ENCODE results near the gene ZNF574.
A peak's percentile ranks its signal among the peaks of the same experiment; 100 is the strongest.

ZNF574 gene

GRCh38 chr19:42120276-42120980 lies 44.5 kb downstream of the ZNF574 start:
- H3K9me3 ChIP-seq (ENCODE audit: insufficient read depth, low read depth, low read length), result no peaks in the 10 kb centered on the region
- H3K27me3 ChIP-seq (ENCODE audit: insufficient read depth, low read length, poor library complexity, severe bottlenecking), result no peaks in the 10 kb centered on the region
- H3K36me3 ChIP-seq (ENCODE audit: insufficient read depth, low read length), result no peaks in the 10 kb centered on the region
- no peak overlapping the region for H3K4me3 ChIP-seq (ENCODE audit: low read length, poor library complexity, severe bottlenecking)
- no peaks in the 10 kb centered on the region for H3K79me2 ChIP-seq (ENCODE audit: insufficient read depth, low read length)
- H2AFZ ChIP-seq (ENCODE audit: low read length), result no peak overlapping the region
- no peaks in the 10 kb centered on the region for H3K9me2 ChIP-seq (replicated peaks; ENCODE audit: low read depth, low read length)
- no peak overlapping the region for H3K4me2 ChIP-seq (ENCODE audit: low read depth, low read length, poor library complexity, severe bottlenecking)
- H3K9ac ChIP-seq (ENCODE audit: low read depth, low read length, poor library complexity, severe bottlenecking), result no peak overlapping the region
- H4K20me1 ChIP-seq (ENCODE audit: insufficient read depth, low read length, poor library complexity, severe bottlenecking), result no peaks in the 10 kb centered on the region
- no peak for TF ChIP-seq CTCF (conservative IDR thresholded peaks at IDR 0.05; ENCODE audit: low read length)
- H3F3A ChIP-seq (ENCODE audit: low read depth), result no peaks in the 10 kb centered on the region
- H3K4me1 ChIP-seq (ENCODE audit: insufficient read depth, low read length, poor library complexity, severe bottlenecking), result peaks cover 14% of the 10 kb centered on the region

DNA sequence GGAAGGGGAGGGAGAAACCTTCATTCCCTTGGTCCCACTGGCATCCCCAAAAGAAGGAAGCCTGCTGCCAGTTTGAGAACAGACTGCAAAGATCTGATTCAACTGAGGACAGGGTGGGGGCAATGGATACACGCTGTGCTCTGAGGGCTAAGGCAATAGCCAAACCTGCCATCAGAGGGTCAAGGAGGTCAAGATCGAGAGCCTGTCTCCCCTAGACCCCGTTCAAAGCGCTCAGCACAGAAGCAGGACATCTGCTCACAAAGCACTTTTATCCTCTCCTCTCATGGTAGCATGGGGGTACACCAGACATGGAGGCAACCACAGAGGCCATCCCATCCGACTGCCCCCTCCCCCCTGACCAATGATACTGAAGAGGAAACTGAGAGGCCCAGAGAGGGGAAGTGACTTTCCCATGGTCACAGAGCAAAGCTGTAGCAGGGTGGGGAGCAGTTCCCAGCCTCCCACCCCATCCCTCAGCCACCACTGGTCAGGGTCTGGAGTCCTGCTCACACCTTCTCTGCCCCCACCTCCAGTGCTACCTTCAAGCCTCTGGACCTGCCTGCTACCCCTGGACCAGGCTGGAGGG lies 45.2 kb downstream of the ZNF574 start:
- H3K4me3 ChIP-seq (ENCODE audit: low read length, poor library complexity, severe bottlenecking), result peak overlapping the region; percentile 28
- H3K79me2 ChIP-seq (ENCODE audit: insufficient read depth, low read length), result no peaks in the 10 kb centered on the region
- H3K27me3 ChIP-seq (ENCODE audit: insufficient read depth, low read length, poor library complexity, severe bottlenecking), result no peaks in the 10 kb centered on the region
- peak overlapping the region; percentile 53 for H3K4me2 ChIP-seq (ENCODE audit: low read depth, low read length, poor library complexity, severe bottlenecking)
- no peak for TF ChIP-seq CTCF (conservative IDR thresholded peaks at IDR 0.05; ENCODE audit: low read length)
- TF ChIP-seq EZH2phosphoT487 (IDR thresholded peaks at IDR 0.05; ENCODE audit: borderline replicate concordance), result no peak
- H3K9me2 ChIP-seq (replicated peaks; ENCODE audit: low read depth, low read length), result no peaks in the 10 kb centered on the region
- H2AFZ ChIP-seq (ENCODE audit: low read length), result no peak overlapping the region
- H3K9ac ChIP-seq (ENCODE audit: low read depth, low read length, poor library complexity, severe bottlenecking), result peak overlapping the region; percentile 46
- no peaks in the 10 kb centered on the region for H3K36me3 ChIP-seq (ENCODE audit: insufficient read depth, low read length)
- no peaks in the 10 kb centered on the region for H3K9me3 ChIP-seq (ENCODE audit: insufficient read depth, low read depth, low read length)
- no peaks in the 10 kb centered on the region for H4K20me1 ChIP-seq (ENCODE audit: insufficient read depth, low read length, poor library complexity, severe bottlenecking)
- no peaks in the 10 kb centered on the region for H3F3A ChIP-seq (ENCODE audit: low read depth)
- H3K4me1 ChIP-seq (ENCODE audit: insufficient read depth, low read length, poor library complexity, severe bottlenecking), result peaks cover 14% of the 10 kb centered on the region

GRCh38 chr19:42121656-42122069 lies 45.7 kb downstream of the ZNF574 start:
- H3K4me2 ChIP-seq (ENCODE audit: low read depth, low read length, poor library complexity, severe bottlenecking), result peak overlapping the region; percentile 53

More at GRCh38 chr19:42121656-42122069, 45.7 kb downstream of the ZNF574 start:
- H4K20me1 ChIP-seq (ENCODE audit: insufficient read depth, low read length, poor library complexity, severe bottlenecking), result no peaks in the 10 kb centered on the region
- no peaks in the 10 kb centered on the region for H3K9me3 ChIP-seq (ENCODE audit: insufficient read depth, low read depth, low read length)
- peak overlapping the region; percentile 46 for H3K9ac ChIP-seq (ENCODE audit: low read depth, low read length, poor library complexity, severe bottlenecking)
- no peaks in the 10 kb centered on the region for H3F3A ChIP-seq (ENCODE audit: low read depth)
- no peak overlapping the region for H2AFZ ChIP-seq (ENCODE audit: low read length)
- TF ChIP-seq CTCF (conservative IDR thresholded peaks at IDR 0.05; ENCODE audit: low read length) (no peak), EZH2phosphoT487 (IDR thresholded peaks at IDR 0.05; ENCODE audit: borderline replicate concordance) (no peak)
- no peaks in the 10 kb centered on the region for H3K9me2 ChIP-seq (replicated peaks; ENCODE audit: low read depth, low read length)
- no peaks in the 10 kb centered on the region for H3K27me3 ChIP-seq (ENCODE audit: insufficient read depth, low read length, poor library complexity, severe bottlenecking)
- no peaks in the 10 kb centered on the region for H3K79me2 ChIP-seq (ENCODE audit: insufficient read depth, low read length)
- H3K36me3 ChIP-seq (ENCODE audit: insufficient read depth, low read length), result no peaks in the 10 kb centered on the region
- peak overlapping the region; percentile 28 for H3K4me3 ChIP-seq (ENCODE audit: low read length, poor library complexity, severe bottlenecking)
- H3K4me1 ChIP-seq (ENCODE audit: insufficient read depth, low read length, poor library complexity, severe bottlenecking), result peaks cover 14% of the 10 kb centered on the region

Measured in Loucy (cell line).